NCI-H2227 treated with DMSO at 0.1 percent for 48 hours (cell line): ENCODE measurements around the gene UNC93B1.

ENCODE experiments used
- DNase-seq: peaks from one replicate; lab custom pipeline; 2025; lab: John Stamatoyannopoulos, UW

Gene UNC93B1

DNA sequence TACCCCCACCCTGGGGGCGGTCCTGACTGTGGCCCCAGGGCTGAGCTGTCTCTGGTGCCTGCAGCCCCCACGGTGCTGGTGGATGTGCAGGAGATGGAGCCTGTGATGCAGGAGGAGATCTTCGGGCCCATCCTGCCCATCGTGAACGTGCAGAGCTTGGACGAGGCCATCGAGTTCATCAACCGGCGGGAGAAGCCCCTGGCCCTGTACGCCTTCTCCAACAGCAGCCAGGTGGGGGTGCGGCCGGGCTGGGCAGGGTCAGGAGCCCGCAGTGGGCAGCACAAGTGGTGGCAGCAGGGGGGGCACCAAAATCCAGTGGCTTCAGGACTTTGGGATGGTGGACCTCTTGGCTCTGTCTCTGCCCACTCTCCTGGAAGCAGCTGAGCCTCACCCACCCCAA is 18.6 kb upstream of the UNC93B1 start:
- no peak for DNase-seq

DNA sequence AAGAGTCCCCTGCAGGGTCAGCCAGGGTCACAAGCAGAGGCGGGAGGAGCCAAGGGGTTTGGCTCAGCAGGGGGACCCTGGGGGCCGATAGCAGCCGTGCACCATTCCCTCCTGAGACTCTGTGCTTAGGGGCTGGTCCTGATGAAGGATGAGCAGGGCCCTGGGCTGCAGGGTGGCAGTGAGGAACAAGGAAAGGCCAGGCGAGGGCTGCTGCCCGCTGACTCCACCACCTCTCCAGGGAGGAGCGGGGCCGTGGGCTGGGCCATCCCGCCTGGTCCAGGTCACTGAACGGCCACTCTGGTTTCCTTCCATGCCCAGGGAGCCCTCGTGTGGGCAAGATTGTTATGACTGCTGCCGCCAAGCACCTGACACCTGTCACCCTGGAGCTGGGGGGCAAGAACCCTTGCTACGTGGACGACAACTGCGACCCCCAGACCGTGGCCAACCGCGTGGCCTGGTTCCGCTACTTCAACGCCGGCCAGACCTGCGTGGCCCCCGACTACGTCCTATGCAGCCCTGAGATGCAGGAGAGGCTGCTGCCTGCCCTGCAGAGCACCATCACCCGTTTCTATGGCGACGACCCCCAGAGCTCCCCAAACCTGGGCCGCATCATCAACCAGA is 17.4 kb upstream of the UNC93B1 start:
- no peak for DNase-seq

DNA sequence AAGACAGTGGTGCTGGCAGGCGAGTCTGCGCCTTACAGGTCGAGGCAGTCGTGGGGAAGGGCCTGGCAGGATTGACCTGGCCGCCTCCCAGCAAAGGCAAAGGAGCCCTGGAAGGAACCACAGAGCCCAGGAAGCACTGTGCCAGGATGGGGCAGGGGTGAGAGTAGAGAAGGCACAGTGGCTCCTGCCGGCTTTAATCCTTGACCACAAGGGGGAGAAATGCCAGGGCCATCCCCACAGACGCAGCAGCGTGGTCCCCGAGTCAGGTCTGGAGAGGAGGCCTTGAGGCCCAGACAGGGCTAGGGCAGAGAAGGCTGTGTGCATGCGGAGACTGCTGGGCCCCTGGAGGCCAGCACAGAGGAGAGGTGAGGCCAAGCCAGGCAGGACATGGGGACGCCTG is 16.7 kb upstream of the UNC93B1 start:
- DNase-seq: no peak

DNA sequence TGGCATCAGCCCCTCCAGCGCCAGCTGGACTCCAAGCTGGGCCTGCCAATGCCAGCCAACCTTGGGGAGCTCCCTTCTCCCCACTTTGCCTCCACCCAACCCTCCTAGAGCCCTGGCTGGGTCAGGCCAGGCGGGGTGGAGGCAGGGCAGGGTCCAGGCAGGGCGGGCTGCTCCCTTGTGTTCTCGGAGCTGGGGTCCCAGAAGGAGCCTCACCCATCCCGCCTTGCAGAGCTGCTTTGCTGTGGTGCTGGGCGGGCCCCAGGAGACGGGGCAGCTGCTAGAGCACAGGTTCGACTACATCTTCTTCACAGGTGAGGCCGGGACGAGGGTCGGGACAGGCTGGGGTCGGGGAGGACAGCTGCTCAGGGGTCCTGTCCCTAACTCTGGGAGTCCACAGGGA is 15.6 kb upstream of the UNC93B1 start:
- no peak for DNase-seq

DNA sequence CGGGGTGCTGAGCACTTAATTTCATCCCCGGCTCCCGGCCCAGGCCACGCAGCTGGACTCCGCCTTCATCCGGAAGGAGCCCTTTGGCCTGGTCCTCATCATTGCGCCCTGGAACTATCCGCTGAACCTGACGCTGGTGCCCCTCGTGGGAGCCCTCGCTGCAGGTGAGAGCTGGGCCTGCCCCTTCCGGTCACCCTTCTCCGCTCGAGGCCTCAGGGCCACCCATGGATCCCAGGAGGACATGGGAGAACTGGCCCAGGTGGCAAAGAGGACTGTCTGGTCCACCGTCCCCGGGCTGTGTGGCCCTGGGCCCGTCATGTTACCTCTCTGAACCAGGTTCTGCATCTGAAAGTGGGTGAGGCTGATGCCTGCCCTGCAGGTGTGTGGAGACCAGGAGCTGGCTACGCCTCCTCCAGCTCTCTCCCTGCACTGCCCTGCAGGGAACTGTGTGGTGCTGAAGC is 14.9 kb upstream of the UNC93B1 start:
- no peak for DNase-seq

DNA sequence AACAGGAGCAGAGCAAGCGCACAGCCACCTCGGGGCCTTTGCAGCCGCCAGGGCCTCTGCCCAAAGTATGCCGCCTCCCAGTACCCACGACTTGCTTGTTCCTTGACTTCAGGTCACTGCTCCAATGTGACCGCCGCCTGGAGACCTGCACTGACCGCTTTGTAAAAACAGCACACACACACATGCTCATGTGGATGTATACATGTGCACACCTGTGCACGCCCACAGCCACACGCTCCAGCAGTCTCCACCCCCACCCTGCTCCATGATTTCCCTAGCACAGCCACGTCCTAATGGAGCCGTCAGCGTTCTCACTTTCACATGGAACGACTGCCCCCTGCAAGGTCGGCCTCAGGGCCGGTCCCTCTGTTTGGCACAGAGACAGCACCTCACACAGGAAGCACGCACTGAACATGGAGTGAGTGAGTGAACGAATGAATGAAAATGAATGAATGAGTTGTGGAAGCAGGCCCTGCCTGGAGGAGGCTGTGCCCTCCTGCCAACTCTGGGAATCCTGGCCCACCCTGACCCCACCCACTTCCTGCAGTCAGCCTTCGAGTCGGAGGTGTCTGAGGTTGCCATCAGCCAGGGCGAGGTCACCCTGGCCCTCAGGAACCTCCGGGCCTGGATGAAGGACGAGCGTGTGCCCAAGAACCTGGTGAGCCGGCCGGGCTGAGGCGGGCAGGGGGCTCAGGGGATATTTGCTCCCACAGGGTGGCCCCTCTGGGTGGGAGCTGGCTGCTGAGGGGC is 14.3 kb upstream of the UNC93B1 start:
- DNase-seq: no peak

DNA sequence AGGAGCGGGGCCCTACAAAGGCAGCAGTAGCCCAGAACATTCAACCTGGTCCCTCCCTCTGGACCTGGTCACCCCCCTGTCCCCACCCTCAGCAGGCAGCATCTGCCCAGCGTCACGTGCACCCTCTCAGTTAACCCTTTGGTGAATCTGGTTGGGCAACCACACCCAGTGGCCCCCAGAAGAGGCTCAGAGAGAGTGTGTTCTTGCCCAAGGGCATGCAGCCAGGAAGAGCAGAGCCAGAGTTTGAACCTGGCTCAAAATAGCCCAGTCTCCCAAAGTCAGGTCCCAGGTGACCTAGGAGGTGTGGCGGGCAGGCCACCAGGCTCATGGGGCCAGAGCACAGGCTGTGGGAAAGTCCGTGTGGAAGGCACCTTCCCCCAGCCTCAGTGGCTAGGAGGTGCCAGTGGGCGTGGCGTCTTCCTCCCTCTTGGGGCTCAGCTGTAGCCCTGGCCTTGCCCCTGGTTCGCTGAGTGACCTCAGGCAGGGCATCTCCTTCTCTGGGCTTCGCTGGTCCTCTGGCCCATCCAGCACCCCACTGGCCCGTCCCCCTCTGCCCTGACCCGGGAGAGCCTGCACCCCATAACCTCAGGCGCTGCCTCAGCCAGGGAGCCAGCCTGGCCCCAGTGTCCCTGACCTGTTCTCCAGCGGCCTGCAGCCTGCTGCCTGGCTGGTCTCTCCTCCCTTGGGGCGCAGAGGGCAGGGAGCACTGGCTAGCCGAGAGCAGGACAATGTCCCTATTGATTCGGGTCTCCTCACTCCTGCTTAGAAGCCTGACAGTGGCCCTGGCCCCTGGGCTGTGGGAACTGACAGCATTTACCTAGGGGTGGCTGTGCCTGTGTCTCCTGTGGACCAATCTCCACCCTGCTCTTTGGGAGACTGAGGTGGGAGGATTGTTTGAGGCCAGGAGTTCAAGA is 13.3 kb upstream of the UNC93B1 start:
- no peak for DNase-seq

DNA sequence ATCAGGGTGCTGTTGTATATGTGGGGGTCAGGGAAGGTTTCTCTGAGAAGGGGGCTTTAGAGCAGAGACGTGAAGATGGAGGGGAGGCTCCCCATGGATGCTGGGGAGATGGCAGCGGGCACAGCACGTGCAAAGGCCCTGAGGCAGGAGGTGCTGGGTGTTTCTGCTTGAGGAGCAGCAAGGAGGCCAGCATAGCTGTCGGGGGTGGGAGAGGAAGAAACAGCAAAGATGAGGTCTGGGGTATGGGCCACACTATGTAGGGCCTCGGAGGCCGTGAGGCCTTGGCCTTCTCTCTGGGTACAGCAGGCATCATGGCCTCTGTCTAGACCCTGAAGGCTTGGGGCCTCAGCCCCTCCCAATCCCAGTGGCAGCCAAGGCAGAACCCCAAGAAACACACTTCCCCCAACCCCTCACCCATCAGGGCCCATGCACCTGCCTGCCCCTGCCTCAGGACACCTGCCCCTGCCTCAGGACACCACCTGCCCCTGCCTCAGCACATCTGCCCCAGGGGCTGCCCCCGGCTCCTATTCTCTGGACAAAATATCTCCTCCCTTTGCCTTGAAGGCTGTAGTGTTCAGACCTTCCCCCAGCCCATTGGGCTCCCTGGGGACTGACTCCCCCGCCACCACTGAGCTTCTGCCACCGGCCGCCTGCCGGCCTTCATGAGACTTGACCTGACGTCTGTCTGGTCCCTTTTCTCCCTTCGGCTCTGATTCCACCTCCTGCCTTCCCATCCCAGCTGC is 12.4 kb upstream of the UNC93B1 start:
- no peak for DNase-seq

DNA sequence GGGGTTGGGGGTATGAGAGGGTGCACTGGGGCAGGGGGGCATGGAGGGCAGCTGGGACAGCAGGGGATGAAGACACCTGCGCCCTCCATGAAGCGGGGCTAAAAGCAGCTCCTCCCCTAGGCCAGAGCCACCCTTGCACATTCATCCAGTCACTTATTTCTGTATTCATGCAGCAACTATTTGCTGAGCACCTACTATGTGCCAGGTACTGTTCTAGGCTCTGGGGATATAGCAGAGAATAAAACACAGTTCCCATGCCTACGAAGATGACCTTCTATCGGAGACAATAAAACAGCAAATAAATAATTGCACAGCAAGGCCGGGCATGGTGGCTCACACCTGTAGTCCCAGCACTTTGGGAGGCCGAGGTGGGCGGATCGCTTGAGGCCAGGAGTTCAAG is 11.6 kb upstream of the UNC93B1 start:
- DNase-seq: no peak

DNA sequence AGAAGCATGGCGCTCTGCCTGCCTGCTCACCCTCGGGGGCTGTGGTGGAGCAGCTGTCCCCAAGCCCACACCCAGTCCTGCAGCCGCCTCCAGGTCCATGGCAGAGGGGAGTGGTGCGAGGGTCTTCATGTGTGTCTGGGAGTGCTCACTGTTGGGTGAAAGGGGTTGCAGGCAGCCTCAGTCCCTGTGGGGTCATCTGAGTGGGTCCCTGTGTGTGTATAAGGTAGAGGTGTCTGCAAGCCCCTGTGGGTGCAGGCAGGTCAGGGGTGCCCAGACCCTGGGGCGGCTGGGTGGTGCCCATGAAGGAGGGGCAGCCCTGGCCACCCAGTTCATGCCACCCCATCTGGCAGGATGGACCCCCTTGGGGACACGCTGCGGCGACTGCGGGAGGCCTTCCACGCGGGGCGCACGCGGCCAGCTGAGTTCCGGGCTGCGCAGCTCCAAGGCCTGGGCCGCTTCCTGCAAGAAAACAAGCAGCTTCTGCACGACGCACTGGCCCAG is 11.1 kb upstream of the UNC93B1 start:
- DNase-seq: no peak

DNA sequence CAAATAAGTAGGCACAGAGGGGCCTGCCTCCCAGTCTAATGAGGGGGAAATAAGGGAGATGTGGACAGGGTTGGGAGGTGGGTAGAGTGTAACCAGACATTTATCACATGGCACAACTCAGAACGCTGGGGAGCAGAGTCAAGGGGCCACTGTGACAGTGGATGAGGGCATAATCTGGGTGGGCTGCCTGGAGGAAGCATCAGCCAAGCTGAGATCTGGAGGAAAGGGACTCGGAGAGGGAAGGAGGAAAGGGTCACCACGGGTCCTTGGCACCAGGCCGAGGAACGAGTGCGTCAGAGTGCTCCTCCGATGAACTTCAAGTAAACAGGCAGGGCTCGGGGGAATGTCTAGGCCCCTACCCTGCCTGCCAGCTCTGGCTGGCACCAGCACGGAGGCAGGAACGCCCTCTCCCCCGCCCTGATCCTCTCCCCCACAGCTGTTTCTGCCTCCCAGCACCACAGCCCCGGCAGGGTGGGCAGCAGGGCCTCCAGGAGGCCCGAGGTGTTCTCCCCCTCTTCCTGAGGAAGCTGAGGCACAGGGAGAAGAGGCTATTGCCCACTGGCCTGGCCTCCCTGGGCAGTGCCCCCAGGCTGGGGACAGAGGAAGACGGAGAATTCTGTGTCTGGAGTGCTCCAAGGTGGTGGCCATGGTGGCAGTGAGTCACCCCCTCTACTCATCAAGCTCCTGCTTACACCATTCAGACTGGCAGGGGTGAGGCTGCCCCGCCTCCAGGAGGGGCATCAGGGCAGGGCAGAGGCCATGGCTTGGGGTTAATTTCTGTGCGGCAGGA is 10.5 kb upstream of the UNC93B1 start:
- no peak for DNase-seq

DNA sequence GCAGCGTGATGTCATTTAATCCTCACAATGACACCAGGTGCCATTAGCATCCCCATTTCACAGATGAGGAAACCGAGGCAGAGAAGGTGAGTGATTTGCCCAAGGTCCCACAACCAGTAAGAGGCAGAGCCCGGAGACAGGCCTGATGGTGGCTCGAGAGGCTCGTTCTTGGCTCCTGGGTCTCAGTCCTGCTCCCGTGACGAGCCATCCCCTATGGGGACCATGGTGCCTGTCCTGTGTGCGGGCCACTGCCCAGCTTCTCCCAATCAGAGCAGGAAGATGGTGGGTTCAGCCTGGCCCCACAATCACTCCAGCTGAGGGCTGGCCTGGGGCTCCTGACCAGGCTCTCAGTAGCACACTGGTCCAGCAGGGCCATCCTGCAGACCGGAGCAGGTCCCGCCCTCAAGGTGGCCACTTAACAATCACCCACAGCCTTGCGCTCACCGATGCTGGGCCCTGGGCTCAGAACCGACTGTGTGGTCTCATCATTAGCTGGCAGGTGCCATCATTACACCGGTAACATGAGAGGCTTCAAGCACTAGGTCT is 9.8 kb upstream of the UNC93B1 start:
- no peak for DNase-seq

DNA sequence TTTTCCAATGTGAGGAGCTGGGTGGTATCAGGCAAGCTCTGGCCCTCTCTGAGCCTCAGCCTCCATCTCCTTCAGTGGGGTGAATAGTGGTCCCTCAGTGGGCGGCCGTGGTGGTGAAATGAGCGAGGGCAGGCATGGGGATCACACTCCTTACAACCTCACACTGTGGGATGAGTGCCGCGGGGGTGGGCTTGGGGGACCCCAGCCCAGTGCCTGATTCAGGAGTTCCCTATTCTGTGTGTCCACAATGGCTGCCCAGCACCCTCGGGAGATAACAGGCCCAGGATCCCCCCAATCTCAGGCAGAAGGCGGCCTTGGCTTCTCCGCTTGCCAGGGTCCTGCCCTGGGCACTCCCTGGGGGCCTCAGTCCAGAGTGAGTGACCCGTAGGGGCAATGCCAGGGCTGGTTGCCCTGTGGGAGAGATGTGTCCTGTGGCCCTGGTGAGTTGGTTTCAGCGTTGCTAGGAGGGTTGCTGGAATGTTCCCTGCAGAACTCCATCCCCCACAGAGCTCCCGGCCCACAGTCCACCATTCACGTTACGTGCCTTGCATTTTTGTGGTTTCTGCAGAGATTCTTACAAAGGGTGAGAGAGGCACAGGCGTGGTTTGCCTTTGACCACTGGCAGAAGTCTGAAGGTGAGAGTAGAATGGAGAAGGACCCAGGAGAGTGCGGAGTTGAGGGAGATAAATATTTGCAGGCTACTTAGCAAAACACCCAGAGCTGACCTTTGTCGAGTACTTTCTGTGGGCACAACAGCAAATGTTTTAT is 9.1 kb upstream of the UNC93B1 start:
- DNase-seq: no peak

DNA sequence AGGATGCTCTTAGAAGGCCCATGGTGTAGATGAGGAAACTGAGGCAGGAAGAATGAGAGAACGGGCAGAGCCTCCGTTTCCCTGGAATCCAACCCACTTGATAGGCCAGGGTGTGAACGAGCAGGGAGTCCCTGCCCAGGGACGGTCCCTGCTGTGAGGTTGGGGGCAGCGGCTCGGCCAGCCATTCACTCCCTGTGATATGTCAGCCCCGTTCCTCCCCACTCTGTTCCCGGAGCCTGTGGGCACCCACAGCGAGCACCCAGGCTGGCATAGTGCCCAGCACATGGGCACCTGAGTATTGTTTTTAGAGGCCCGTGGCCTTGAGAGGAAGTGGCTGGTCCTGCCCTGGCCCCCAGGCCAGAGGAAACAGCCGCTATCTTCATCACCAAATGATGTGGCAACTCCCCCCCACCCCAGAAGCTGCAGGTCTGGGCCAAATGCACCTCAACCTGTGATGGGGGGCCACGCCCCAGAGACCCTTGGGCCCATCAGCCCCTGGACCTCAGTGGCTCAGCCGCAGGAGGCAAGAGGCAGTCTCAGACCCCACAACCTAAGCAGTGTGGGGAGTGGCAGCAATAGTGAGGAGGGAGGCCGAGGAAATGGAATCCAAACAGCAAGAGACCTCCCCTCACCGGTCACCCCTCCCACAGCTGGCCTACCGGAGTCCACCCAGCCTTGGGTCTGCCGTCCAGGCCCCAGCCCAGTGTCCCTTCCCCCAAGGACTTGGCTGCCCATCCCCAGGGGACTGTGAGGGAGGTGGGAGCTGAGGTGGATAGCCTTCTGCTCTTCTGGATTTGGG is 8.3 kb upstream of the UNC93B1 start:
- no peak for DNase-seq

DNA sequence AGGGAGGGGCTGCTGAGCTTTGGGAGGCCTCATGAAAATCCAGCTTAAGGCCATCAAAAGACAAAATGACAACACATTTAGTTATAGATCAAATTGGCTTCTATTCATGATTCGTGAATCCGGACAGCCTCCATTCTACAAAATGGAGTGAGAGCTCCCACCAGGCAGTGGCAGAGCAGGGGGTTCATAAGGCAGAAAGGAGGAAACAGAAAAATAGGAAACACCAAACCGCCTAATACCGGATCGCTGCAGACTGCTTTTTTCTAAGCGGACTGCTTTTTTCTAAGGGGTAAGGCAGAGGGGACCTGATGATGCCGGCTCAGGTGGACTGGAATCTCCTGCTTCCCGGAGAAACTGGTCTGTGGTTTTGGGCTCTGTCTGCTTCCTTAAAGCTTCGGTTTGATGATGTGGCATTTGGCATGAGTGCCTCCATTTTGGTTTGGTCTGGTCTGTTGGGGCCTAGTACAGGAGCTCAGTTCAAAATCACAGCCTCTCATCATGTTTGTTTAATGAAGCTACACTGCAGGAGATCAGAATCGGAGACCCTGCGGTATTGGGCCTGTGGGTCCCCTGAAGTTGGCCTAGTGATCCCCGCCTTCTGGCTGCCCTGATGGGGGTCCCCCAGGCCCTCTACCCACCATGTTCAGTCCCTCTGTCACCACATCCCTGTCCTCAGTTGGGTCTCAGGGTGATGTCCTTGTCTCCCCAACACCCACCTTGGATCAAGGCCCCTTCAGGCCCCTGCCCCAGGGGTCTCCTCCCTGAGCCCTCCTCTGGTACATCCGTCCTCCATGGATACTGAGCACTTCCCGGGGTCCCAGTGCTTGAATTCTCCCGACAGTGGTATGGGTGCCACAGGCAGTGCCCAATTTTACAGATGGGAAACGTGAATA is 7.4 kb upstream of the UNC93B1 start:
- no peak for DNase-seq

DNA sequence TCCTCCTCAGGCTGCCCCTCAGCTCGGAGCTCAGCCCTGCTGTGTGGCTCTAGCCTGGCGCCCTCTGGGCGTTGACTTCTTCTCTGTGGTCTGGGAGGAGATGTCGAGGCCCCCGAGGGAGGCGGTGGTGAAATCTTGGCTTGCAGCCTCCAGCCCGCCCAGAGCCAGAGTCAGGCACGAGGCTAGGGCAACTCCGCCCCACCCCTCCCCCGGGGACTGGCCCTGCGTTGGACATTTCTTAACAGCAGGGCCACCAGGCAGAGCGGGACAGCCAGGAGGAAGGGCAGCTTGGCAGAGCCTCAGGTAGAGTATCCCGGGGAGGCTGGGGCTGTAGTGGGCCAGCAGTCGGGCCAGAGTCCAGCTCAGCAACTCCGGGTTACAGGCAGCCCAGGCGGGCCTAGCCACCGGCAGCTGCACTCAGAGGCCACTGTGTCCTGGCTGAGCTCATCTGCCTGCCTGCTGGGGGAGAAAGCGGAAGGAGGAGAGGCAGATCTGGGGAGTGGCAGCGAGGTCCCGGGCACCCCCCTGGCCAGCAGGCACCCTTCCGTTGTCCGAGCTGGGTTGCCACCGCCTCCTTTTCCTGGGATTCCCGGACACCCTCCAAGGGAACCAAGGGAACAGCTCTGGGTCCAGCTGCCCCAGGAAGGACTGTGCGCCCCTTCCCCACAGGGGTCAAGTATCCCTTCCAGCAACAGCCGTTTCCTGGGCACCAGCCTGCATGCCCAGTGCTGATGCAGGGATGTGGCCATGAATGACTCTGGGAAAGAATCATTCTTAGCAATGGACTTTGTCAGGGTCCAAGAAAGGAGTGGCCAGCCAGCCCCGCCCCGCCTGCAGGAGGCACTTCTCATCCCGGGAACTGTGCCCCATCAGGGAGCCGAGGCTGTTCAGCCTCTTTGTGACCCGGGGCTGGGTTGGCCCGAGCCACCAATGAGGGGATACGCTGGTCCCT is 6.5 kb upstream of the UNC93B1 start, which contains the start of gene ALDH3B1:
Gene ALDH3B1, plus strand, starts transcription at position 238 of the 952 bp plus-strand sequence. CDS start 4,971 bp downstream, outside the sequence.
- no peak for DNase-seq
